Measurements from ENCODE around the gene PCDHB14.
"Not testable (repeated sequence)": the region's sequence is repeated elsewhere in the genome, so short reads cannot be mapped to it uniquely, and the experiment has no call there.

PCDHB14 gene

DNA sequence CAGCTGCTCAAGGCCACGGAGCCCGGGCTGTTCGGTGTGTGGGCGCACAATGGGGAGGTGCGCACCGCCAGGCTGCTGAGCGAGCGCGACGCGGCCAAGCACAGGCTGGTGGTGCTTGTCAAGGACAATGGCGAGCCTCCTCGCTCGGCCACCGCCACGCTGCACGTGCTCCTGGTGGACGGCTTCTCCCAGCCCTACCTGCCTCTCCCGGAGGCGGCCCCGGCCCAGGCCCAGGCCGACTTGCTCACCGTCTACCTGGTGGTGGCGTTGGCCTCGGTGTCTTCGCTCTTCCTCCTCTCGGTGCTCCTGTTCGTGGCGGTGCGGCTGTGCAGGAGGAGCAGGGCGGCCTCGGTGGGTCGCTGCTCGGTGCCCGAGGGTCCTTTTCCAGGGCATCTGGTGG, 34.0 kb upstream of the PCDHB14 start:
- not testable (repeated sequence) for H3K27me3 ChIP-seq (ENCODE audit: control insufficient read depth, insufficient read depth, low read length); H3K36me3 ChIP-seq (ENCODE audit: control insufficient read depth, insufficient read depth, low read length); H3K9ac ChIP-seq (ENCODE audit: low read length); H3K9me3 ChIP-seq (ENCODE audit: control insufficient read depth, low read length); H3K4me3 ChIP-seq (ENCODE audit: low read length); H3K4me1 ChIP-seq (ENCODE audit: control insufficient read depth, insufficient read depth, low read length)

GRCh38 chr5:141192110-141192725, 30.9 kb upstream of the PCDHB14 start, which contains the start of gene PCDHB10:
Gene PCDHB10, plus strand, starts transcription at chr5:141192353. Its CDS starts 200 bp downstream, at chr5:141192553.
- Histone ChIP-seq H3K27me3 (ENCODE audit: control insufficient read depth, insufficient read depth, low read length) (no peaks in the 10 kb centered on the region), H3K36me3 (ENCODE audit: control insufficient read depth, insufficient read depth, low read length) (no peaks in the 10 kb centered on the region), H3K4me3 (ENCODE audit: low read length) (no peak within 1 kb of the TSS), H3K9ac (ENCODE audit: low read length) (no peak within 1 kb of the TSS), H3K4me1 (ENCODE audit: control insufficient read depth, insufficient read depth, low read length) (no peaks in the 10 kb centered on the region), H3K9me3 (ENCODE audit: control insufficient read depth, low read length) (no peaks in the 10 kb centered on the region)

GRCh38 chr5:141194332-141194731, 28.8 kb upstream of the PCDHB14 start:
- not testable (repeated sequence) for H3K4me1 ChIP-seq (ENCODE audit: control insufficient read depth, insufficient read depth, low read length); H3K36me3 ChIP-seq (ENCODE audit: control insufficient read depth, insufficient read depth, low read length); H3K4me3 ChIP-seq (ENCODE audit: low read length); H3K9me3 ChIP-seq (ENCODE audit: control insufficient read depth, low read length); H3K27me3 ChIP-seq (ENCODE audit: control insufficient read depth, insufficient read depth, low read length); H3K9ac ChIP-seq (ENCODE audit: low read length)

GRCh38 chr5:141196363-141196762, 26.8 kb upstream of the PCDHB14 start:
- Histone ChIP-seq H3K4me1 (ENCODE audit: control insufficient read depth, insufficient read depth, low read length) (no peaks in the 10 kb centered on the region), H3K9me3 (ENCODE audit: control insufficient read depth, low read length) (no peaks in the 10 kb centered on the region)

GRCh38 chr5:141199359-141200235, 23.5 kb upstream of the PCDHB14 start, which contains the start of gene PCDHB11:
Gene PCDHB11, plus strand, starts transcription at chr5:141199627. Its CDS starts 148 bp downstream, at chr5:141199775.
- H3K4me3 ChIP-seq (ENCODE audit: low read length) = no peak within 1 kb of the TSS
- H3K9me3 ChIP-seq (ENCODE audit: control insufficient read depth, low read length) = no peaks in the 10 kb centered on the region
- H3K4me1 ChIP-seq (ENCODE audit: control insufficient read depth, insufficient read depth, low read length) = no peaks in the 10 kb centered on the region
- no peaks in the 10 kb centered on the region for H3K27me3 ChIP-seq (ENCODE audit: control insufficient read depth, insufficient read depth, low read length)
- no peak within 1 kb of the TSS for H3K9ac ChIP-seq (ENCODE audit: low read length)
- H3K36me3 ChIP-seq (ENCODE audit: control insufficient read depth, insufficient read depth, low read length) = no peaks in the 10 kb centered on the region

More at GRCh38 chr5:141196363-141196762, 26.8 kb upstream of the PCDHB14 start:
- Histone ChIP-seq H3K9ac (ENCODE audit: low read length) (no peak overlapping the region), H3K27me3 (ENCODE audit: control insufficient read depth, insufficient read depth, low read length) (no peaks in the 10 kb centered on the region), H3K4me3 (ENCODE audit: low read length) (no peak overlapping the region), H3K36me3 (ENCODE audit: control insufficient read depth, insufficient read depth, low read length) (no peaks in the 10 kb centered on the region)

DNA sequence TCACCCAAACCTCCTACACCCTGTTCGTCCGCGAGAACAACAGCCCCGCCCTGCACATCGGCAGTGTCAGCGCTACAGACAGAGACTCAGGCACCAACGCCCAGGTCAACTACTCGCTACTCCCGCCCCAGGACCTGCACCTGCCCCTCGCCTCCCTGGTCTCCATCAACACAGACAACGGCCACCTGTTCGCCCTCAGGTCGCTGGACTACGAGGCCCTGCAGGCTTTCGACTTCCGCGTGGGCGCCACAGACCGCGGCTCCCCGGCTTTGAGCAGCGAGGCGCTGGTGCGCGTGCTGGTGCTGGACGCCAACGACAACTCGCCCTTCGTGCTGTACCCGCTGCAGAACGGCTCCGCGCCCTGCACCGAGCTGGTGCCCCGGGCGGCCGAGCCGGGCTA, 22.0 kb upstream of the PCDHB14 start:
- H3K4me1 ChIP-seq (ENCODE audit: control insufficient read depth, insufficient read depth, low read length); H3K4me3 ChIP-seq (ENCODE audit: low read length); H3K9me3 ChIP-seq (ENCODE audit: control insufficient read depth, low read length); H3K27me3 ChIP-seq (ENCODE audit: control insufficient read depth, insufficient read depth, low read length); H3K36me3 ChIP-seq (ENCODE audit: control insufficient read depth, insufficient read depth, low read length); H3K9ac ChIP-seq (ENCODE audit: low read length): not testable (repeated sequence)

DNA sequence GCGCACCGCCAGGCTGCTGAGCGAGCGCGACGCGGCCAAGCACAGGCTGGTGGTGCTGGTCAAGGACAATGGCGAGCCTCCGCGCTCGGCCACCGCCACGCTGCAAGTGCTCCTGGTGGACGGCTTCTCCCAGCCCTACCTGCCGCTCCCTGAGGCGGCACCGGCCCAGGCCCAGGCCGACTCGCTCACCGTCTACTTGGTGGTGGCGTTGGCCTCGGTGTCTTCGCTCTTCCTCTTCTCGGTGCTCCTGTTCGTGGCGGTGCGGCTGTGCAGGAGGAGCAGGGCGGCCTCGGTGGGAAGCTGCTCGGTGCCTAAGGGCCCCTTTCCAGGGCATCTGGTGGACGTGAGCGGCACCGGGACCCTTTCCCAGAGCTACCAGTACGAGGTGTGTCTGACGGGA, 21.5 kb upstream of the PCDHB14 start:
- H3K36me3 ChIP-seq (ENCODE audit: control insufficient read depth, insufficient read depth, low read length); H3K4me1 ChIP-seq (ENCODE audit: control insufficient read depth, insufficient read depth, low read length); H3K9me3 ChIP-seq (ENCODE audit: control insufficient read depth, low read length); H3K9ac ChIP-seq (ENCODE audit: low read length); H3K4me3 ChIP-seq (ENCODE audit: low read length); H3K27me3 ChIP-seq (ENCODE audit: control insufficient read depth, insufficient read depth, low read length): not testable (repeated sequence)

- H3K9me3 ChIP-seq (ENCODE audit: control insufficient read depth, low read length) = no peaks in the 10 kb centered on the region
- H3K9ac ChIP-seq (ENCODE audit: low read length) = no peak within 1 kb of the TSS
- H3K27me3 ChIP-seq (ENCODE audit: control insufficient read depth, insufficient read depth, low read length) = no peaks in the 10 kb centered on the region
- no peak within 1 kb of the TSS for H3K4me3 ChIP-seq (ENCODE audit: low read length)
- H3K4me1 ChIP-seq (ENCODE audit: control insufficient read depth, insufficient read depth, low read length) = no peaks in the 10 kb centered on the region
- H3K36me3 ChIP-seq (ENCODE audit: control insufficient read depth, insufficient read depth, low read length) = no peaks in the 10 kb centered on the region
Observed at GRCh38 chr5:141208478-141208877, 14.7 kb upstream of the PCDHB14 start, which contains the start of gene PCDHB12. Gene PCDHB12, plus strand, starts transcription at chr5:141208719. Its CDS starts 189 bp downstream, at chr5:141208908.

DNA sequence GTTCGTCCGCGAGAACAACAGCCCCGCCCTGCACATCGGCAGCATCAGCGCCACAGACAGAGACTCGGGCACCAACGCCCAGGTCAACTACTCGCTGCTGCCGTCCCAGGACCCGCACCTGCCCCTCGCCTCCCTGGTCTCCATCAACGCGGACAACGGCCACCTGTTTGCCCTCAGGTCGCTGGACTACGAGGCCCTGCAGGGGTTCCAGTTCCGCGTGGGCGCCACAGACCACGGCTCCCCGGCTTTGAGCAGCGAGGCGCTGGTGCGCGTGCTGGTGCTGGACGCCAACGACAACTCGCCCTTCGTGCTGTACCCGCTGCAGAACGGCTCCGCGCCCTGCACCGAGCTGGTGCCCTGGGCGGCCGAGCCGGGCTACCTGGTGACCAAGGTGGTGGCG, 12.9 kb upstream of the PCDHB14 start:
- H3K9ac ChIP-seq (ENCODE audit: low read length); H3K4me3 ChIP-seq (ENCODE audit: low read length); H3K36me3 ChIP-seq (ENCODE audit: control insufficient read depth, insufficient read depth, low read length); H3K27me3 ChIP-seq (ENCODE audit: control insufficient read depth, insufficient read depth, low read length); H3K9me3 ChIP-seq (ENCODE audit: control insufficient read depth, low read length); H3K4me1 ChIP-seq (ENCODE audit: control insufficient read depth, insufficient read depth, low read length): not testable (repeated sequence)

DNA sequence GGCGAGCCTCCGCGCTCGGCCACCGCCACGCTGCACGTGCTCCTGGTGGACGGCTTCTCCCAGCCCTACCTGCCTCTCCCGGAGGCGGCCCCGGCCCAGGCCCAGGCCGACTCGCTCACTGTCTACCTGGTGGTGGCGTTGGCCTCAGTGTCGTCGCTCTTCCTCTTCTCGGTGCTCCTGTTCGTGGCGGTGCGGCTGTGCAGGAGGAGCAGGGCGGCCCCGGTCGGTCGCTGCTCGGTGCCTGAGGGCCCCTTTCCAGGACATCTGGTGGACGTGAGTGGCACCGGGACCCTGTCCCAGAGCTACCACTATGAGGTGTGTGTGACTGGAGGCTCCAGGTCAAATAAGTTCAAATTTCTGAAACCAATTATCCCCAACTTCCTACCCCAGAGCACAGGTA, 12.3 kb upstream of the PCDHB14 start:
- H3K36me3 ChIP-seq (ENCODE audit: control insufficient read depth, insufficient read depth, low read length); H3K9me3 ChIP-seq (ENCODE audit: control insufficient read depth, low read length); H3K4me1 ChIP-seq (ENCODE audit: control insufficient read depth, insufficient read depth, low read length); H3K9ac ChIP-seq (ENCODE audit: low read length); H3K27me3 ChIP-seq (ENCODE audit: control insufficient read depth, insufficient read depth, low read length); H3K4me3 ChIP-seq (ENCODE audit: low read length): not testable (repeated sequence)

DNA sequence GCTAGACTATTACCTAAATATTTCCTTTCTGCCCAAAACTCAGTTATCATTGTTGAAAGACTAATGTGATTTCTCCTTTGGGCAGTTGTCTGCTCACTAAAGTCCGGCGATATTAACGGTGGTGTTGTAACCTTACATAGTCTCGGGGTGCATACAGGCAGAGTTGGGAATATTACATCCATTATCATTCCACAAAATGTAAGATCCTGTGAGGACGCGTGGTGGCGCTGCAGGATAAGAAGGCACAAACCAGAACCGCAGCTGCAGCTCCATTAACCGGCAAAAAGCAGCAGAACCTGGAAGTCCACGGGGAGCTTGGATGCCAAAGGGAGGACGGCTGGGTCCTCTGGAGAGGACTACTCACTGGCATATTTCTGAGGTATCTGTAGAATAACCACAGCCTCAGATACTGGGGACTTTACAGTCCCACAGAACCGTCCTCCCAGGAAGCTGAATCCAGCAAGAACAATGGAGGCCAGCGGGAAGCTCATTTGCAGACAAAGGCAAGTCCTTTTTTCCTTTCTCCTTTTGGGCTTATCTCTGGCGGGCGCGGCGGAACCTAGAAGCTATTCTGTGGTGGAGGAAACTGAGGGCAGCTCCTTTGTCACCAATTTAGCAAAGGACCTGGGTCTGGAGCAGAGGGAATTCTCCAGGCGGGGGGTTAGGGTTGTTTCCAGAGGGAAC, 9.3 kb upstream of the PCDHB14 start, which contains the start of gene PCDHB13:
TSS of gene PCDHB13 (plus strand) at position 264 of the 684 bp plus-strand sequence. CDS start at position 469, 205 bp downstream.
- H3K9me3 ChIP-seq (ENCODE audit: control insufficient read depth, low read length); H3K27me3 ChIP-seq (ENCODE audit: control insufficient read depth, insufficient read depth, low read length); H3K4me3 ChIP-seq (ENCODE audit: low read length); H3K36me3 ChIP-seq (ENCODE audit: control insufficient read depth, insufficient read depth, low read length); H3K9ac ChIP-seq (ENCODE audit: low read length); H3K4me1 ChIP-seq (ENCODE audit: control insufficient read depth, insufficient read depth, low read length): not testable (repeated sequence)

DNA sequence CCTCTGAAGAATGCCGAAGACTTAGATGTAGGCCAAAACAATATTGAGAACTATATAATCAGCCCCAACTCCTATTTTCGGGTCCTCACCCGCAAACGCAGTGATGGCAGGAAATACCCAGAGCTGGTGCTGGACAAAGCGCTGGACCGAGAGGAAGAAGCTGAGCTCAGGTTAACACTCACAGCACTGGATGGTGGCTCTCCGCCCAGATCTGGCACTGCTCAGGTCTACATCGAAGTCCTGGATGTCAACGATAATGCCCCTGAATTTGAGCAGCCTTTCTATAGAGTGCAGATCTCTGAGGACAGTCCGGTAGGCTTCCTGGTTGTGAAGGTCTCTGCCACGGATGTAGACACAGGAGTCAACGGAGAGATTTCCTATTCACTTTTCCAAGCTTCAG, 8.6 kb upstream of the PCDHB14 start:
- not testable (repeated sequence) for H3K27me3 ChIP-seq (ENCODE audit: control insufficient read depth, insufficient read depth, low read length); H3K4me3 ChIP-seq (ENCODE audit: low read length); H3K9me3 ChIP-seq (ENCODE audit: control insufficient read depth, low read length); H3K4me1 ChIP-seq (ENCODE audit: control insufficient read depth, insufficient read depth, low read length); H3K36me3 ChIP-seq (ENCODE audit: control insufficient read depth, insufficient read depth, low read length); H3K9ac ChIP-seq (ENCODE audit: low read length)

All from mucosa of stomach (tissue), 1 donor.